Lung (tissue), 12 donors: ENCODE measurements around the gene COMMD9. TPM values are rescaled to one million over a fixed set of nuclear protein-coding genes. Genes with fewer than 3 reads are reported as not detected.

Source experiments
- ATAC-seq: fragments of 200-7000 bp; cut with Tn5 transposase; one replicate; pipeline ENCODE4 v1.9.1; 2020; ENCODE audit warnings: moderate number of reproducible peaks; ENCODE audit not compliant: insufficient read depth, low FRiP score
- DNase-seq, 3 donors: peaks; one replicate each; pipeline ENCODE4 v3.0.0-alpha.2; 2013 to 2017
- H3K27ac ChIP-seq, 2 donors: one replicate each; pipeline ENCODE4 v1.5.1; 2013; ENCODE audit warnings: mild to moderate bottlenecking in 2 of 2, moderate library complexity in 2 of 2, control low read depth in 1 of 2, inconsistent platforms in 1 of 2, low read depth in 1 of 2, low read length in 1 of 2
- H3K27me3 ChIP-seq, 3 donors: one replicate each; pipeline ENCODE4 v1.5.1; 2013; ENCODE audit warnings: low read length in 2 of 3; ENCODE audit not compliant: control insufficient read depth in 3 of 3, insufficient read depth in 3 of 3
- H3K36me3 ChIP-seq, 4 donors: one replicate each; pipeline ENCODE4 v1.5.1; 2013; ENCODE audit warnings: low read length in 4 of 4, mild to moderate bottlenecking in 1 of 4, moderate library complexity in 1 of 4; ENCODE audit not compliant: control insufficient read depth in 4 of 4, insufficient read depth in 4 of 4
- H3K4me1 ChIP-seq, 5 donors: one replicate each; pipeline ENCODE4 v1.5.1; 2013; ENCODE audit warnings: low read length in 5 of 5, mild to moderate bottlenecking in 2 of 5, moderate library complexity in 1 of 5; ENCODE audit not compliant: control insufficient read depth in 5 of 5, insufficient read depth in 5 of 5
- H3K4me3 ChIP-seq: one replicate; pipeline ENCODE4 v1.5.1; 2013; ENCODE audit warnings: mild to moderate bottlenecking, control low read depth, moderate library complexity
- H3K9ac ChIP-seq, 2 donors: one replicate each; pipeline ENCODE4 v1.5.1; 2013; ENCODE audit warnings: low read length in 2 of 2, control low read depth in 1 of 2; ENCODE audit not compliant: insufficient read depth in 1 of 2
- H3K9me3 ChIP-seq, 4 donors: one replicate each; pipeline ENCODE4 v1.5.1; 2013; ENCODE audit warnings: low read length in 3 of 4, mild to moderate bottlenecking in 1 of 4, moderate library complexity in 1 of 4; ENCODE audit not compliant: control insufficient read depth in 4 of 4, insufficient read depth in 3 of 4
- WGBS, 2 donors: extraction: QIAGEN DNeasy Blood & Tissue Kit; methylation state at CpG; one replicate each; pipeline ENCODE4 v1.1.7; 2013; 5-methylcytosine and 5-hydroxymethylcytosine counted together
- polyA plus RNA-seq, 2 donors: library from polyadenylated mRNA; stranded (reverse); fragments of 200-250 nt; gene quantifications; one replicate each; pipeline ENCODE4 v1.2.1, GENCODE V29; 2013
- total RNA-seq, 2 donors: library from RNA; depleted of rRNA in 1 of 2; stranded (reverse); fragments of >200 nt in 1 of 2; gene quantifications; one replicate each; pipeline ENCODE4 v1.2.1, GENCODE V29; 2014 to 2021
- TF ChIP-seq, protein P1 (sequence below): IDR thresholded peaks from 2 replicates; pipeline ENCODE4 v1.5.1; 2012; ENCODE audit warnings: mild to moderate bottlenecking; ENCODE audit errors: control extremely low read depth, extremely low read depth
- donor health status: control.
- donor health status: control.
- donor health status: Bipolar disorder and iron deficiency.
- donor health status: healthy.
- donor health status: DM: yes; HTN: yes; CAD: no.

COMMD9 gene
- total and polyA plus RNA-seq, 4 donors: 41.8 to 66.8 (median 44.6) TPM

DNA sequence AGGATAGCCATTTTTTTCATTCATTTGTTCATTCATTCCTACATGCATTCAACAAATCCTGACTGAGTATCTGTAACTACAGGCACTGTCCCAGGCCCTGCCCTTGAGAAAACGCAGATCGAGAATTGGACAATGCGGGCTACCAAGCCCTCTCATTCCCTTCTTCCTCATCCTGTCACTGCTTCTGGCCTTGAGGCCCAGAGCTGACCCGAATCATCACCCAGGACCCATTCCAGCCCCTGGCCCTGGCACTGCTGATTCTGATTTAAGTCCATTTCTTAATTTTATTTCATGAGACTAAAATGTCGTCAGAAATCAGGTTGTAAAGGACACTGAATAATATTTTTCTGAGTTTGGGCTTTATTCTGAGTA is 24.3 kb downstream of the COMMD9 start:
- Histone ChIP-seq H3K27me3 (no peaks in the 10 kb centered on the region), H3K9me3 (no peaks in the 10 kb centered on the region), H3K9ac (no peak overlapping the region), H3K4me1 (no peaks in the 10 kb centered on the region), H3K4me3 (no peak overlapping the region), H3K27ac (no peak overlapping the region), H3K36me3 (no peaks in the 10 kb centered on the region)
- TF ChIP-seq, protein P1, sequence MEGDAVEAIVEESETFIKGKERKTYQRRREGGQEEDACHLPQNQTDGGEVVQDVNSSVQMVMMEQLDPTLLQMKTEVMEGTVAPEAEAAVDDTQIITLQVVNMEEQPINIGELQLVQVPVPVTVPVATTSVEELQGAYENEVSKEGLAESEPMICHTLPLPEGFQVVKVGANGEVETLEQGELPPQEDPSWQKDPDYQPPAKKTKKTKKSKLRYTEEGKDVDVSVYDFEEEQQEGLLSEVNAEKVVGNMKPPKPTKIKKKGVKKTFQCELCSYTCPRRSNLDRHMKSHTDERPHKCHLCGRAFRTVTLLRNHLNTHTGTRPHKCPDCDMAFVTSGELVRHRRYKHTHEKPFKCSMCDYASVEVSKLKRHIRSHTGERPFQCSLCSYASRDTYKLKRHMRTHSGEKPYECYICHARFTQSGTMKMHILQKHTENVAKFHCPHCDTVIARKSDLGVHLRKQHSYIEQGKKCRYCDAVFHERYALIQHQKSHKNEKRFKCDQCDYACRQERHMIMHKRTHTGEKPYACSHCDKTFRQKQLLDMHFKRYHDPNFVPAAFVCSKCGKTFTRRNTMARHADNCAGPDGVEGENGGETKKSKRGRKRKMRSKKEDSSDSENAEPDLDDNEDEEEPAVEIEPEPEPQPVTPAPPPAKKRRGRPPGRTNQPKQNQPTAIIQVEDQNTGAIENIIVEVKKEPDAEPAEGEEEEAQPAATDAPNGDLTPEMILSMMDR: no peak
- 86 to 92% methylated on average over 5 of the region's 5 CpGs for WGBS, 2 donors
- DNase-seq (no peak), ATAC-seq (no peak)

GRCh38 chr11:36264011-36264972 is 24.9 kb downstream of the COMMD9 start:
- Histone ChIP-seq H3K36me3 (no peaks in the 10 kb centered on the region), H3K9ac (no peak overlapping the region), H3K4me1 (no peaks in the 10 kb centered on the region), H3K27ac (no peak overlapping the region), H3K9me3 (no peaks in the 10 kb centered on the region), H3K27me3 (no peaks in the 10 kb centered on the region), H3K4me3 (no peak overlapping the region)
- ATAC-seq (no peak), DNase-seq (no peak)
- TF ChIP-seq, protein P1: no peak
- WGBS, 2 donors: 75 to 77% methylated on average over 9 of the region's 9 CpGs

DNA sequence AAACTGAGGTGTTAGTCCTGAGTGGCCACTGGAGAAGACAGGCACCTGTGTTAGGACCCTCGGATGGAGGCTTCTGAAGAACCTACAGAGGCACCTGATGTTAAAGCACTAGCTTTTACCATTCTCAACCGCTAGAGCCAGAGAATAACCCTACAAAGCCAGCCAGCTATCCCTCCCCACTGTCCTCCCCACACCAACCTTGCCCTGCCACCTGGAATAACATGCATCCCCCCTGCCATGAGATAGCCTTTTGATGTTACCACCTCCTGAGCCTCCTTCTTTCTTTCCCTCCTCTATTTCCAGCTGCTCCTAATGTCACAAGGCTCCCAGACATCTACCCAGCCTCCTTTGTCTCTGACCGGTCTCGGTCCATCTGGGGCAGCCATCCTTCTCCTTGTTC is 28.1 kb downstream of the COMMD9 start:
- peaks cover 0 to 2% (median 0%) of the 10 kb centered on the region in 4 donors for H3K36me3 ChIP-seq
- no peaks in the 10 kb centered on the region for H3K27me3 ChIP-seq
- peaks cover 0 to 4% (median 1%) of the 10 kb centered on the region in 5 donors for H3K4me1 ChIP-seq
- no peak overlapping the region for H3K9ac ChIP-seq
- peaks cover 0 to 3% (median 1%) of the 10 kb centered on the region in 4 donors for H3K9me3 ChIP-seq
- TF ChIP-seq, protein P1: no peak
- ATAC-seq (no peak), DNase-seq (no peak)
- WGBS, 2 donors: 83 to 88% methylated on average over 4 of the region's 4 CpGs
- no peak overlapping the region for H3K27ac ChIP-seq
- no peak overlapping the region for H3K4me3 ChIP-seq
